Measurements from ENCODE around the gene TLL2. TPM values are rescaled to one million over a fixed set of nuclear protein-coding genes. Genes with fewer than 3 reads are reported as not detected.

The TLL2 gene
- total RNA-seq, 2 experiments from 2014 or later, result 0.05 TPM; not detected in 1

DNA sequence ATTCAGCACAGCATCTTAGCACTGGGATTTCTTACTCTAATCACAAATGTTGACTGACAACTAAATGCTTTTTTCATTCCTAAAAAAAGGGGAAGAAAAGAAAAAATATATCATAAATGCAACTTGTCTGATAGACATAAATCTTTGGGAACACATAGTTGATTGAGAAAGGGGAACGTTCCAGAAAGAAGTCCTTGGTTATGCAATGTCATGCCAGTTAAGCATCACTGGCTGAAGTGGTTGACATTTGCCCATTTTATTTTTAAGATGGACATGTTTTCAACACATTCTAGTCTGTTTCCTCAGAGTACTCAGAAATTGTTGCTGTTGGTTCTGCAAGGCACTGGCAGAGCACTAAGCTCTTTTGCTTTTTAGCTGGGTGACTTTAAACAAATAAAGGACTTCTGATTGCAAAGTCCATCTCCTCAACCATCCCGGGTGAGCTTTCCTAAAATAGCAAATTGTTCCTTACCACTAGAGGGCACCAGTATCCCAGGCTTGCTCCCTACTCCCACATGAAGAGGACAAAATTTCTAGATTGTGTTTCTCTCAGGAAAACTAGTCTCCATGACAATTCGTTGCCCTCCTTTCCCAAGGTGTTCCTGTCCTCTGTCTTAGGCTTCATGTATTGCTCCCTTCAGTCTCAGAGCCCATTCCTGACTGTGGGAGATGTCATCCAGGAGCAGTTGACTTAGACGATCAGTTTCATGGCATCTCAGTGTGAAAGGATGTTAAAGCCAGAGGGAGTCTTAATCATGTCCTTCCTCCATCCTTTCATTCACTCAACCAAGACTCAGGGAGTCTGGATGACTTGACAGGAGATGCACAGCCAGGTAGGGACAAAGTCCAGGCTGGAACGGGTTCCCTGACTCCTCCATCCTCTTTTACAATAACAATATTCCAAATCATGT is 178.9 kb downstream of the TLL2 start:
- ChIA-PET POLR2A (no interaction called here), CTCF (interaction anchor here (0.7 to 2.8 kb wide), 13 partner anchors 13 to 318 kb away, joined by 3 to 19 read pairs (median 6); no protein-coding TSS in a partner anchor)
- intact Hi-C loops (cut with micrococcal nuclease), result no loop called here
- Mint-ChIP-seq H3K9me3 (no peaks in the 10 kb centered on the region), H3K4me1 (ENCODE audit: low read depth) (peaks cover 12% of the 10 kb centered on the region), H3K36me3 (no peaks in the 10 kb centered on the region), H3K27ac (no peak overlapping the region), H3K4me3 (no peak overlapping the region), H3K27me3 (peaks cover 27% of the 10 kb centered on the region)
- no peak for DNase-seq

DNA sequence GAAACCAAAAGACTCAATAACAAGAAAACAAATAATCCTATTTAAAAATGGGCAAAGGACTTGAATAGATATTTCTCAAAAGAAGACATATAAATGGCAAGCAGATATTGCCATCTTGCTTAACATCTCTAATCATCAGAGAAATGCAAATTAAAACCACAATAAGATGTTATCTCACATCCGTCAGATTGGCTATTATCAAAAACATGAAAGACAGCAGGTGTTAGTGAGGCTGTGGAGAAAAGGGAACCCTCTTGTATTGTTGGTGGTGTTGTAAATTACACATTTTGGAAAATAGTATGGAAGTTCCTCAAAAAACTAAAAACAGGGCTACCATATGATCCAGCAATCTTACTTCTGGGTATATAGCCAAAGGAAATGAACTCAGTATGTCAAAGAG is 180.6 kb downstream of the TLL2 start:
- no peak overlapping the region for H3K4me3 Mint-ChIP-seq
- no peaks in the 10 kb centered on the region for H3K9me3 Mint-ChIP-seq
- H3K36me3 Mint-ChIP-seq, result no peaks in the 10 kb centered on the region
- intact Hi-C loops (cut with micrococcal nuclease), result no loop called here
- H3K27ac Mint-ChIP-seq, result no peak overlapping the region
- no peak for DNase-seq
- ChIA-PET CTCF (interaction anchor here (1.0 to 2.0 kb wide), 3 partner anchors 10 to 104 kb away, joined by 6 to 19 read pairs (median 9); no protein-coding TSS in a partner anchor), POLR2A (no interaction called here)
- peaks cover 29% of the 10 kb centered on the region for H3K27me3 Mint-ChIP-seq
- H3K4me1 Mint-ChIP-seq (ENCODE audit: low read depth), result peaks cover 12% of the 10 kb centered on the region

DNA sequence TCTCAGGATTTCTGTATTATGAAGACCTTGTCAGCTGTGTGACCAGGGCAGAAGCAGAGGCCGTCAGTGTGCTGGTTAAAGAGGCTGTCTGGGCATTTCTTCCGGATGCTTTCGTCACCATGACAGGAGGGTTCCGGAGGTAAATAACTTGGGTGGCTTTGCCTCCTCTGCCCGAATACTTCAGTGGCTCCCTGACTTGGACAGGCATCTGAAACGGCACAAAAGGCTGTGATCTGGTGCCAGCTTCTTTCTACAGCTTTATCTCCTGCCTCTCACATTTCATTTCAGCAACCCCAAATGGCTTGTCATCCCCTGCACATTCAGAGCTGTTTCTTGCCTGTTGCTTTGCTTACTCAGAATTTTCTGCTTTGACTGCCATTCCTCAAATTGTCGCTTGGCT is 186.3 kb downstream of the TLL2 start:
- Mint-ChIP-seq H3K36me3 (no peaks in the 10 kb centered on the region), H3K9me3 (no peaks in the 10 kb centered on the region), H3K27me3 (peaks cover 25% of the 10 kb centered on the region), H3K4me3 (no peak overlapping the region), H3K4me1 (ENCODE audit: low read depth) (no peaks in the 10 kb centered on the region), H3K27ac (no peak overlapping the region)
- intact Hi-C loops (cut with micrococcal nuclease), result no loop called here
- DNase-seq, result no peak
- CTCF ChIA-PET, result interaction anchor here (1.2 to 1.3 kb wide), 2 partner anchors 11 to 98 kb away, joined by 3 read pairs; no protein-coding TSS in a partner anchor
- POLR2A ChIA-PET, result no interaction called here

DNA sequence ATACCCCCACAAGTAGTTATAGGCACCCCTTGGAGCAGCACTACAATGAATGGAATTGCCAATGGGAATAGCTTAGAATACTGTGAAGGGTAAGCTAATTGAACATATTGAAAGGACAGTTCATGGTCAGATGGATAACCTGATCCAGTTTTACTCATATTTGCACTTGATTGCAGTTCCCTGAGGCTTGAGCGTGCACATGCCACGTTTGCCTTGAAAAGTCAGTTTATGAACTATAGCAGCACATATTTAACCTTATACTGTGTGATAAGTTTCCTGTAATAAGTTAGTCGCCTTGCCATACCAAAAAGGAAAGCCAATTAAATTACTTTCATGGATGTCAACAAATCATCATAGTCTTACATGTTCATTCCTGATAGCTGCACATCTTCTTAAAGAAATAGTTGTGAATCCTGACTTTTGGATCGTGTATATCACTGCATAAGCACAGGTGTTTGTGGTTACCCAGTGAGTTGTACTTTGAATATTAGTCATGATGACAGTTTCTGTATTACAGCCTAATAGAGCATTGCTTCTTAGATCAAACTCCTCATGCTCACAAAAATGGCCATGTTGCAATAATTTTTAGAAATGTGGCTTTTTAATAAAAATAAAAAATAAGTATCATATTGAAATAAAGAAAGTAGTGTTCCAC is 187.9 kb downstream of the TLL2 start:
- ChIA-PET CTCF (interaction anchor here (1.6 kb wide), 1 partner anchor 15 kb away, joined by 5 read pairs; no protein-coding TSS in a partner anchor), POLR2A (no interaction called here)
- Mint-ChIP-seq H3K9me3 (no peaks in the 10 kb centered on the region), H3K36me3 (no peaks in the 10 kb centered on the region), H3K4me3 (no peak overlapping the region), H3K4me1 (ENCODE audit: low read depth) (no peaks in the 10 kb centered on the region), H3K27me3 (peaks cover 22% of the 10 kb centered on the region), H3K27ac (no peak overlapping the region)
- intact Hi-C loops (cut with micrococcal nuclease), result no loop called here
- DNase-seq, result no peak

DNA sequence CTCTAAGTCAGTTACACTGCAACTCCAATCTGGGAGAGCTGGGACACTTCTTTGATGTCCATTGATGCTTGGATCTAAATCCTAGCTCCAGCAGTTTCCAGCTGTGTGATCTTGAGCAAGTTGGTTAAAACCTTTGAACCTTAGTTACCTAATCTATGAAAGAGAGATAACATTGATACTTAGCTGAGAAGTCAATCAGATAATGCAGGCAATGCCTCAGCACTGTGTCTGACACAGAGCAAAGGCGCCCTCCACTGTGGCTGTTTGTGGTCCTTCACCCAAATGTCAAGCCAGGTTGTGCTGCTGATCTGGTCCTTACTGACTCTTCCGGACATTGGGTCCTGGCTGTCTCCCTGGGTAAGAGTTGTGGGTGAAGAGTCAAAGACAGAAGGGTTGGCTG is 189.3 kb downstream of the TLL2 start:
- Mint-ChIP-seq H3K4me3 (no peak overlapping the region), H3K9me3 (no peaks in the 10 kb centered on the region), H3K27ac (no peak overlapping the region), H3K4me1 (ENCODE audit: low read depth) (no peaks in the 10 kb centered on the region), H3K36me3 (no peaks in the 10 kb centered on the region), H3K27me3 (peaks cover 18% of the 10 kb centered on the region)
- intact Hi-C loops (cut with micrococcal nuclease), result no loop called here
- ChIA-PET CTCF (interaction anchor here (0.7 to 1.2 kb wide), 2 partner anchors 15 to 95 kb away, joined by 3 to 4 read pairs; no protein-coding TSS in a partner anchor), POLR2A (no interaction called here)
- no peak for DNase-seq

DNA sequence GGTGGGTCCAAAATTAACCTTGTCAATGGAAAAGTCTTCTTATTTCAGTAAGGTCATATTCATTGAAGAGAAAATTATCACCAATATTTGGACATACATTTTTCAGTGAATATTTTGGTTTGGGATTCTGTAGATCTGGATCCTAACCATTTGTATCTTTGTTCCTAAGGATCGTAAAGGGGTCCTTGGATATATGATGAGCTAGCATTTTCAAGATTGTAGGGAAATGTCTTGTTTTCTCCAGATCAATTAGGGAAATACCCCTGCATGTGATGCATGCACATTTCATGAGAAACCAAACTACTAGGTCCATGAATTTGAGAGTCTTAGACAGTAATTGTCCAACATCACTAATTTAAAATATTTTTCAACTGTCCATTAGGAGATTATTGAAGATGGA is 191.5 kb downstream of the TLL2 start:
- Mint-ChIP-seq H3K9me3 (no peaks in the 10 kb centered on the region), H3K36me3 (no peaks in the 10 kb centered on the region), H3K27ac (no peak overlapping the region), H3K4me1 (ENCODE audit: low read depth) (no peaks in the 10 kb centered on the region), H3K27me3 (peaks cover 14% of the 10 kb centered on the region), H3K4me3 (no peak overlapping the region)
- POLR2A ChIA-PET, result interaction anchor here (0.6 kb wide), 1 partner anchor 262 kb away, joined by 6 read pairs; no protein-coding TSS in a partner anchor
- CTCF ChIA-PET, result interaction anchor here (0.6 to 1.3 kb wide), 6 partner anchors 11 to 309 kb away, joined by 3 to 6 read pairs (median 4); no protein-coding TSS in a partner anchor
- intact Hi-C loops (cut with micrococcal nuclease), result no loop called here
- DNase-seq, result no peak

DNA sequence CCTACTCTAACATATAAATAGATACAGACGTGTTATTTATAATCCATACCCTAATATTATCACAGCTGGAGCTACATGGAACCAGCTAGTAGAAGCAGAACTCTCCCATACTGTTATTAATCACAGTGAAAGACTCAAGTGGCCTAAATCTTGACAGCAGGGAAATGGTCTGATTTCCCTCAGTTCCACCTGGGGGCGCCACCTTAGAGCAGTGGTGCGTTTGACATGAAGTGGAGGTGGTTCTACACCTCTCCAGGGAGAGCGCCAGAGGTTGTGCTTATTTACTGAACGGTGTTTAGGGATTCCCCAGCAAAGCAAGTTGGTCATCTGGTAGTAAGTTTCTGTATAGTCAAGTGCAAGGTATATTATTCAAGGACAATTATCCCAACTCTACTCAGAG is 191.9 kb downstream of the TLL2 start:
- Mint-ChIP-seq H3K9me3 (no peaks in the 10 kb centered on the region), H3K36me3 (no peaks in the 10 kb centered on the region), H3K27ac (no peak overlapping the region), H3K4me1 (ENCODE audit: low read depth) (no peaks in the 10 kb centered on the region), H3K27me3 (peaks cover 12% of the 10 kb centered on the region), H3K4me3 (no peak overlapping the region)
- DNase-seq, result no peak
- intact Hi-C loops (cut with micrococcal nuclease), result no loop called here
- ChIA-PET POLR2A (no interaction called here), CTCF (interaction anchor here (0.6 to 1.3 kb wide), 4 partner anchors 91 to 305 kb away, joined by 3 to 4 read pairs (median 4); no protein-coding TSS in a partner anchor)

DNA sequence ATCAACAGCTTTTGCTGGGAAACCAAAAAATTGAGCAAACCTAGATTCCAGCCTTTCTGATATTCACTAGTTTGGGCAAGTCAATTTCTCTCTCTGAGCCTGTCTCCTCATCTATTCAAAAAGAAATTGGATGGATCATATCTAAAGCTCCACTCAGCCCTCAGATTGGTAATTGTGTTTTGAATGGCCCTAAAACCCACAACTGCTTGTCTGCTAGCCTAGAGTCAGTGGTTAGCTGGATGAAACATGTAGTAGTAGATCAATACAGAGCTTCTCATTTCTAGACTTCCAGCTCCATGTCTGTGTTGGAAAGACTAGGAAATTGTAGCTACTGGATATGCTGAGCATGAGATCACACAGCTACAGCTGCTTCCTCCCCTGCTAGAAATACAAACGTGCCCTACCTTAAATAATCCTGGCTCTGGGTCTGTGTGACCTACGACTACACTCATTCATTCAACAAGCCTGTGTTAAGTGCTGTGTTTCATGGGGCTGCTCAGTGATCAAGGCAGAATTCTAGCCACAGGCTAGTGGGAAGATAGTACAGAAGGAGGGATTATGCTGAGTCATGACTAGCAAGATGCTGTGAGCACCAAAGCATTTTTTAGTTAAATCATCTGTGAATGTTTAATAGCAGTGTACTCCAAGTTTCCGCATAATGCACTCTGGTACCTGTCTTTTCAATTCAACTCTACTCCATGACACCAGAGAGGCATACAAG is 193.8 kb downstream of the TLL2 start:
- Mint-ChIP-seq H3K36me3 (no peaks in the 10 kb centered on the region), H3K4me3 (no peak overlapping the region), H3K4me1 (ENCODE audit: low read depth) (no peaks in the 10 kb centered on the region), H3K27me3 (peaks cover 21% of the 10 kb centered on the region), H3K9me3 (no peaks in the 10 kb centered on the region), H3K27ac (no peak overlapping the region)
- CTCF ChIA-PET, result interaction anchor here (0.9 kb wide), 1 partner anchor 21 kb away, joined by 4 read pairs; no protein-coding TSS in a partner anchor
- intact Hi-C loops (cut with micrococcal nuclease), result no loop called here
- POLR2A ChIA-PET, result no interaction called here
- no peak for DNase-seq

DNA sequence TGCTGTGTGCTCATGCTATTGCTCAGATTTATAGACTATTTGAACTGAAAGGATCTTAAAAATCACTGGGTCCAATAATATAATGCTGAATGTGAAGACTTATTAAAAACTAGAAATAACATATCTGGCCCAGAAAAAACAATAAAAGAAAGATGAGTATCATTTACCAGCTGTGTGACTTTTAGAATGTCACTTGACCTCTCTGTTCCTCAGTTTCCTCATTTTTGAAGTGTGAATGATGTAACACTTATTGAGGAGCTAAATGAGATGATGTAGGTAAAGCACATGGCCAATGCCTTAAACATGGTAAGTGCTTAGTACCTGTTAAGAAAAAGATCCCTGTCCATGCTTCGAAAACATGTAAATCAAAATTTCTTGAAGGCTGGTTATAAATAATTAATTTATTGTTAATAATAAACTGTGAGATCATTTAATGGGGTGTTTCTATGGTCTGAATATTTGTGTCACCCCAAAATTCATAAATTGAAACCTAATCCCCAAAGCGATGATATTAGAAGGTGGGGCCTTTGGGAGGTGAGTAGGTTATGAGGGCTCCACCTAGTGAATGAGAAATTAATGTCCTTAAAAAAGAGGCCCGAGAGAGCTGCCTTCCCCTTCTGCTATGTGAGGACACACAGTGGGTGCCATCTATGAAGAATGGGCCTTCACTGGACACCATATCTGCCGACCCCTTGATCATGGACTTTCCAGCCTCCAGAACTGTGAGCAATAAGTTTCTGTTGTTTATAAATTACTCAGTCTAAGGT is 196.5 kb downstream of the TLL2 start:
- no peaks in the 10 kb centered on the region for H3K9me3 Mint-ChIP-seq
- no peaks in the 10 kb centered on the region for H3K36me3 Mint-ChIP-seq
- no peak overlapping the region for H3K4me3 Mint-ChIP-seq
- no peak for DNase-seq
- ChIA-PET CTCF (interaction anchor here (1.5 to 2.3 kb wide), 2 partner anchors 17 to 88 kb away, joined by 3 to 9 read pairs; no protein-coding TSS in a partner anchor), POLR2A (no interaction called here)
- intact Hi-C loops (cut with micrococcal nuclease), result no loop called here
- peaks cover 20% of the 10 kb centered on the region for H3K27me3 Mint-ChIP-seq
- no peak overlapping the region for H3K27ac Mint-ChIP-seq
- H3K4me1 Mint-ChIP-seq (ENCODE audit: low read depth), result no peaks in the 10 kb centered on the region

All from activated CD4-positive, alpha-beta memory T cell treated with anti-CD3 and anti-CD28 coated beads for 36 hours (primary cell).